HEK293T (cell line): Measurements from ENCODE around the gene ADAMTS9.

ENCODE experiments used
- FOXM1 ChIP-seq: fragments of 450-650 bp; IDR thresholded peaks from 2 replicates; pipeline ENCODE4 v1.6.1; 2017; ENCODE audit warnings: mild to moderate bottlenecking, borderline replicate concordance
- HDGF ChIP-seq: fragments of 450-650 bp; IDR thresholded peaks from 2 replicates; pipeline ENCODE4 v1.6.1; 2017; ENCODE audit warnings: antibody characterized with exemption, borderline replicate concordance
- L3MBTL2 ChIP-seq: fragments of 450-650 bp; conservative IDR thresholded peaks from 2 replicates; pipeline ENCODE4 v1.6.1; 2016; ENCODE audit warnings: mild to moderate bottlenecking
- NFRKB ChIP-seq: fragments of 450-650 bp; IDR thresholded peaks from 2 replicates; pipeline ENCODE4 v1.6.1; 2016; ENCODE audit warnings: mild to moderate bottlenecking, moderate library complexity
- SP1 ChIP-seq: fragments of 450-650 bp; IDR thresholded peaks from 2 replicates; pipeline ENCODE4 v1.6.1; 2017
- SUZ12 ChIP-seq: fragments of 450-650 bp; IDR thresholded peaks from 2 replicates; pipeline ENCODE4 v1.6.1; 2016; ENCODE audit warnings: mild to moderate bottlenecking
- TF ChIP-seq, protein P1 (sequence below): fragments of 450-650 bp; IDR thresholded peaks from 2 replicates; pipeline ENCODE4 v1.6.1; 2016

DNA sequence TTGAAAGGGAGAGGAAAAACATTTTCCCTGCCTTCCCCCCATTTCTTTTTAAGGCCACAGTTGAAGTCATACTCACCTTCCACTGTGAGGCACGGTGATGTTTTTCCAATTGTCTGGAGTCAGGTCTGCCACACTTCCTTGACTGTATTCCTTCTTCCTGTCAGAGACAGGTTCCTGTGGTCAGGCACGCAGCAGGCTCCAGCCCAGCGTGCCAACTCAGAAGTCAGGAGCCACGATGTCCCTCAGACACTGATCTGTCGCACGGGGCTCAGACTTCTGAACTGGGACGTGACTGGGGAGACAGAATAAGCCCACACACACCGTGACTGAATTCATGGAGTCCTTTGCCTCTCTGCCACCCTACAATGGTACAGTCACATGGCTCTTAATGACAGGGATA lies 41.2 kb upstream of the ADAMTS9 start:
- TF ChIP-seq L3MBTL2, result no peak
- no peak for TF ChIP-seq SUZ12
- no peak for TF ChIP-seq SP1
- no peak for TF ChIP-seq NFRKB
- TF ChIP-seq, protein P1, sequence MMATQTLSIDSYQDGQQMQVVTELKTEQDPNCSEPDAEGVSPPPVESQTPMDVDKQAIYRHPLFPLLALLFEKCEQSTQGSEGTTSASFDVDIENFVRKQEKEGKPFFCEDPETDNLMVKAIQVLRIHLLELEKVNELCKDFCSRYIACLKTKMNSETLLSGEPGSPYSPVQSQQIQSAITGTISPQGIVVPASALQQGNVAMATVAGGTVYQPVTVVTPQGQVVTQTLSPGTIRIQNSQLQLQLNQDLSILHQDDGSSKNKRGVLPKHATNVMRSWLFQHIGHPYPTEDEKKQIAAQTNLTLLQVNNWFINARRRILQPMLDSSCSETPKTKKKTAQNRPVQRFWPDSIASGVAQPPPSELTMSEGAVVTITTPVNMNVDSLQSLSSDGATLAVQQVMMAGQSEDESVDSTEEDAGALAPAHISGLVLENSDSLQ, result no peak
- no peak for TF ChIP-seq FOXM1
- TF ChIP-seq HDGF, result no peak
